ENCODE results near the gene KIF12. TPM values are rescaled to one million over a fixed set of nuclear protein-coding genes. Genes with fewer than 3 reads are reported as not detected.

The KIF12 gene
- total RNA-seq, 1 donor: not detected

DNA sequence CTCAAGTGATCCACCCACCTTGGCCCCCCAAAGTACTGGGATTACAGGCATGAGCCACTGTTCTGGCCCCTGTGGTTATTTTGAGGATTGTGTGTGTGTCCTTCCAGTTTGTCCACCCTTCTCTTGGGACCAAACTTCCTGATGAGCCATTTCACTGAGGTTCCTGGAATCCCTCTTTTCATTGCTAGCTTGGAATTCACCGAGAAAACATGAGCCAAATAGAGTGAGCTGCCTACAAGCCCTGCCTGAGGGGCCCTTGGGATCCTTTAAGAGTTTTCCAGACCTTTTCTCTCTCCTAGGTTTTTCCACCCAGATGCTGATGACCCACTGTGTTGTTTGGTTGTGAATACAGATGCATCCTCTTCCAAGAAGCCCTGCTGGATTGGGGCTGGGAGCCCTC is 13.2 kb upstream of the KIF12 start:
- DNase-seq (ENCODE audit: low read depth): no peak
- H3K4me3 ChIP-seq (ENCODE audit: low read depth, low read length): no peak overlapping the region
- TF ChIP-seq, protein P1, sequence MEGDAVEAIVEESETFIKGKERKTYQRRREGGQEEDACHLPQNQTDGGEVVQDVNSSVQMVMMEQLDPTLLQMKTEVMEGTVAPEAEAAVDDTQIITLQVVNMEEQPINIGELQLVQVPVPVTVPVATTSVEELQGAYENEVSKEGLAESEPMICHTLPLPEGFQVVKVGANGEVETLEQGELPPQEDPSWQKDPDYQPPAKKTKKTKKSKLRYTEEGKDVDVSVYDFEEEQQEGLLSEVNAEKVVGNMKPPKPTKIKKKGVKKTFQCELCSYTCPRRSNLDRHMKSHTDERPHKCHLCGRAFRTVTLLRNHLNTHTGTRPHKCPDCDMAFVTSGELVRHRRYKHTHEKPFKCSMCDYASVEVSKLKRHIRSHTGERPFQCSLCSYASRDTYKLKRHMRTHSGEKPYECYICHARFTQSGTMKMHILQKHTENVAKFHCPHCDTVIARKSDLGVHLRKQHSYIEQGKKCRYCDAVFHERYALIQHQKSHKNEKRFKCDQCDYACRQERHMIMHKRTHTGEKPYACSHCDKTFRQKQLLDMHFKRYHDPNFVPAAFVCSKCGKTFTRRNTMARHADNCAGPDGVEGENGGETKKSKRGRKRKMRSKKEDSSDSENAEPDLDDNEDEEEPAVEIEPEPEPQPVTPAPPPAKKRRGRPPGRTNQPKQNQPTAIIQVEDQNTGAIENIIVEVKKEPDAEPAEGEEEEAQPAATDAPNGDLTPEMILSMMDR (IDR thresholded peaks at IDR 0.05; ENCODE audit: insufficient read depth, low read depth, low read length): no peak

GRCh38 chr9:114110180-114110579 is 11.1 kb upstream of the KIF12 start:
- peak; percentile 57 for DNase-seq (ENCODE audit: low read depth)
- H3K4me3 ChIP-seq (ENCODE audit: low read depth, low read length): no peak overlapping the region
- TF ChIP-seq, protein P1 (IDR thresholded peaks at IDR 0.05; ENCODE audit: insufficient read depth, low read depth, low read length): no peak

DNA sequence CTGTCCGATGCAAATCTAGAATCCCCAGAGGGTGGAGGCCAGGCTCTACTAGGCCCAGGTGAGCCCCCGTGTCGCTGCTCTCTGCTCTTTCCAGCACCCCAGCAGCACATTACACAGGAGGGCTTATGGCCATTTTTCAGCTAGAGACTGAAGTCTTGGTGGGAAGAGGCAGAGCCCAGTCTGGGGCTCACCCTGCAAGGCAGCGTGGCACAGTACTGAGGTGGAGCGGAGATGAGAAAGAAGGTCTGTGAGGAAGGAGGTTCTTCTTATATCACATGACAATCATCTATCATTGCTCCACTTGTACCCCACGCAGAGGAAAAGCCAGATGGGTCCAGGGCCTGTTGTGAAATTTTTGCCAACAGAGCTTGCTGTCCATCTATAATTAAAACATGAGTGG is 10.0 kb upstream of the KIF12 start:
- no peak for DNase-seq (ENCODE audit: low read depth)
- TF ChIP-seq, protein P1 (IDR thresholded peaks at IDR 0.05; ENCODE audit: insufficient read depth, low read depth, low read length): no peak
- H3K4me3 ChIP-seq (ENCODE audit: low read depth, low read length): no peak overlapping the region

DNA sequence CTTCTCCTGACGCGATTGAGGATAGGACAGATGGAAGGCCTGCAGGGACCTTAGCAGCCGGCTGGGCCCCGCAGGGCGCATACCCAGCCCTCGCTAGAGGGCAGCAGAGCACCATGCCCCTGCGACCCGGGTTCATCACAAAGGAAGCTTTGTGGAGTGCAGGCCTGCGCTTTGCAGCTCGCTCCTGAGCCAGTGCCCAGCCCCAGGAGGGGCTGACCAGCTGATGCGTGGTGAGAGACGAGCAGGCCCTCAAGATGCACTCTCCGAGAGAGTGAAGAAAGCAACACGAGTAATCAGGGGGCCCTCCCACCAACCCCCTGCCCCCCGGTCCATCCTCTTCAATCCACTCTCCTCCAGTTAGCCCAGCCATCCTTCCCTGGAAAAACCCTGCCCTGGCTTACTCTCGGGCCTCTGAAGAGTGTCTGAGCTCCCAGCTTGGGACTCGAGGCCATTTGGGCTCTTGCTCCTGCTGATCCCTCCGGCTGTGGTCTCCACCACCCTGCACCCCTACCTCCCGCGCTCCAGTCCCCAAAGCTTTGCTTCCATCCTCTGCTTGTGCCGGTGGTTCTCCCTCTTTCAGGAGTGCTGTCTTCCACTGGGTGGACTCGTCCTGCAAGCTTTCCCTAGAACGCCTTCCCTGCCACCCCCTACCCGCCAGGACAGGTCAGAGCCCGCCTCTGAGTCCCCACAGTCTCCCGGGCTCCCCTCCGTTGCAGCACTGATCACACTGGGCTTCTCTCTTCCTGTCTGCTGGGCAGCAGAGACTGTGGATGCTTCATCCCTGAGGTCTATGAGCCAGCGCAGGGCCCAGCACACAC is 9.1 kb upstream of the KIF12 start:
- TF ChIP-seq, protein P1 (IDR thresholded peaks at IDR 0.05; ENCODE audit: insufficient read depth, low read depth, low read length): peak; percentile 98
- DNase-seq (ENCODE audit: low read depth): peak; percentile 75

DNA sequence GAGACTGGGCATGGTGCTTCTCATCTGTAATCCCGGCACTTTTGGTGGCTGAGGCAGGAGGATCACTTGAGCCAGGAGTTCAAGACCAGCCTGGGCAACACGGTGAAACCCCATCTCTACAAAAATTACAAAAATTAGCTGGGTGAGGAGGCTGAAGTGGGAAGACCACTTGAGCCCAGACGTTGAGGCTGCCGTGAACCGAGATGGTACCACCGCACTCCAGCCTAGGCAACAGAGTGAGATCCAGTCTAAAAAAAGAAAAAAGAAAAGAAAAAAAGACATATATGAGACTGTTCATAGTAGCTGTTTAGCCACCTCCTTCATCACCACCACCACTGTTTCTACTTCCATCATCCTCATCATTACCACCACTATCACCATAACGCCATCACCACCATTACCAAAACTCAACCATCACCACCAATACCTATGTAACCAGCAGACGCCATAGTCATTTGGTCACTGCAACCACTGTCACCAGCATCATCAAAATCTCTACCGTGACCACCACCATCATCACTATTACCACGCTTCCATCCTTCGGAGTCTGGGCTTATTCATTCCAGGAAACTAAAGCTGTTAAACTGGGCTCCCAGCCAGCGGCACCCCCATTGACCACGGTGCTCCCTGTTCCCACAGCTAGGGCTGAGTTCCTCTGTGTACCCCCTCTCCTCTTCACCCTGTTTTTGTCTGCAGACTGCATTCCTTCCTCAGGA is 8.4 kb upstream of the KIF12 start:
- DNase-seq (ENCODE audit: low read depth): no peak
- TF ChIP-seq, protein P1 (IDR thresholded peaks at IDR 0.05; ENCODE audit: insufficient read depth, low read depth, low read length): no peak
- no peak overlapping the region for H3K4me3 ChIP-seq (ENCODE audit: low read depth, low read length)

More for the DNA sequence above, 9.1 kb upstream of the KIF12 start:
- H3K4me3 ChIP-seq (ENCODE audit: low read depth, low read length): no peak overlapping the region

- H3K4me3 ChIP-seq (ENCODE audit: low read depth, low read length): no peak overlapping the region
- TF ChIP-seq, protein P1 (IDR thresholded peaks at IDR 0.05; ENCODE audit: insufficient read depth, low read depth, low read length): no peak
- no peak for DNase-seq (ENCODE audit: low read depth)
These were observed 6.1 kb upstream of the KIF12 start for GRCh38 chr9:114105236-114105635.
